SK-N-SH (cell line): Measurements from ENCODE around the gene LRP5. TPM values are rescaled to one million over a fixed set of nuclear protein-coding genes. Genes with fewer than 3 reads are reported as not detected.

ENCODE experiments used
- CTCF ChIA-PET: fragments of 300-600, 350-600 bp; formaldehyde crosslinking; extraction: SDS; loops from one replicate; lab custom pipeline; 2021; lab: Yijun Ruan, JAX
- POLR2A ChIA-PET: fragments of 350-600 bp; sonication (Branson Sonifier 250); formaldehyde crosslinking; extraction: SDS; loops from one replicate; lab custom pipeline; 2020; ENCODE audit warnings: antibody characterized with exemption, inconsistent platforms; lab: Yijun Ruan, JAX
- DNase-seq: peaks from one replicate; pipeline ENCODE4 v3.0.0; 2012
- H2AFZ ChIP-seq: fragments of 200-600 bp; sonication (generic); 2 replicates; pipeline ENCODE4 v1.8.1; 2016; ENCODE audit warnings: antibody characterized with exemption, mild to moderate bottlenecking, low read depth
- H3F3A ChIP-seq: fragments of 200-600 bp; sonication (generic); replicated peaks from 2 replicates; pipeline ENCODE3; 2016; ENCODE audit warnings: antibody characterized with exemption, mild to moderate bottlenecking; ENCODE audit not compliant: insufficient read depth
- H3K27ac ChIP-seq, 2 experiments: fragments of 200-500 bp in 1 of 2; fragments of 200-600 bp in 1 of 2; sonication (Bioruptor generic) in 1 of 2; sonication (generic), shearing (Covaris generic) in 1 of 2; 2 replicates each; pipeline versions ENCODE4 v1.5.1 to v1.6.1; 2014 to 2016; ENCODE audit warnings: low read depth in 2 of 2, inconsistent platforms in 1 of 2, low read length in 1 of 2, mild to moderate bottlenecking in 1 of 2, mixed read lengths in 1 of 2
- H3K27me3 ChIP-seq: fragments of 200-600 bp; sonication (generic), shearing (Covaris generic); 2 replicates; pipeline ENCODE4 v1.6.1; 2016; ENCODE audit warnings: mixed run types; ENCODE audit not compliant: insufficient read depth
- H3K36me3 ChIP-seq, 2 experiments: fragments of 200-500 bp in 1 of 2; fragments of 200-600 bp in 1 of 2; sonication (Bioruptor generic) in 1 of 2; sonication (generic) in 1 of 2; replicated peaks in 1 of 2; 2 replicates each; pipeline versions ENCODE3 to v1.5.1; 2014 to 2016; ENCODE audit warnings: low read length in 1 of 2, mild to moderate bottlenecking in 1 of 2; ENCODE audit not compliant: insufficient read depth in 2 of 2, control insufficient read depth in 1 of 2
- H3K4me1 ChIP-seq, 2 experiments: fragments of 200-500 bp in 1 of 2; fragments of 200-600 bp in 1 of 2; sonication (Bioruptor generic) in 1 of 2; sonication (generic), shearing (Covaris generic) in 1 of 2; 2 replicates each; pipeline versions ENCODE4 v1.5.1 to v1.6.1; 2014 to 2016; ENCODE audit warnings: low read depth in 1 of 2, low read length in 1 of 2, mixed run types in 1 of 2; ENCODE audit not compliant: insufficient read depth in 2 of 2, control insufficient read depth in 1 of 2
- H3K4me2 ChIP-seq: fragments of 200-600 bp; sonication (generic), shearing (Covaris generic); 2 replicates; pipeline ENCODE4 v1.6.1; 2017; ENCODE audit warnings: mixed run types
- H3K4me3 ChIP-seq, 2 experiments: fragments of 200-500 bp in 1 of 2; fragments of 200-600 bp in 1 of 2; sonication (Bioruptor generic) in 1 of 2; sonication (generic), shearing (Covaris generic) in 1 of 2; 2 replicates each; pipeline versions ENCODE4 v1.5.1 to v1.8.1; 2014 to 2016; ENCODE audit warnings: low read depth in 2 of 2, inconsistent platforms in 1 of 2, low read length in 1 of 2, mild to moderate bottlenecking in 1 of 2, mixed read lengths in 1 of 2, moderate library complexity in 1 of 2
- H3K79me2 ChIP-seq: fragments of 200-600 bp; sonication (generic); 2 replicates; pipeline ENCODE4 v1.8.1; 2017; ENCODE audit warnings: mild to moderate bottlenecking; ENCODE audit not compliant: insufficient read depth
- H3K9ac ChIP-seq: fragments of 200-600 bp; sonication (generic); 2 replicates; pipeline ENCODE4 v1.6.1; 2017; ENCODE audit warnings: mixed run types
- H3K9me2 ChIP-seq: fragments of 200-600 bp; sonication (generic); 2 replicates; pipeline ENCODE4 v1.6.1; 2017; ENCODE audit warnings: mixed run types
- H3K9me3 ChIP-seq: fragments of 200-600 bp; sonication (generic); 2 replicates; pipeline ENCODE4 v1.6.1; 2017; ENCODE audit warnings: mixed run types, mild to moderate bottlenecking, moderate library complexity
- H4K20me1 ChIP-seq: fragments of 200-600 bp; sonication (generic); 2 replicates; pipeline ENCODE4 v1.6.1; 2017; ENCODE audit warnings: mild to moderate bottlenecking, mixed run types; ENCODE audit not compliant: insufficient read depth
- EP300 ChIP-seq, 2 experiments: IDR thresholded peaks; 2 replicates each; pipeline versions ENCODE4 v1.4.0 to v1.6.1; 2012; ENCODE audit warnings: borderline replicate concordance in 1 of 2, low read depth in 1 of 2, low read length in 1 of 2
- EZH2phosphoT487 ChIP-seq: fragments of 200-600 bp; sonication (generic); IDR thresholded peaks from 2 replicates; pipeline ENCODE4 v1.6.1; 2017; ENCODE audit warnings: low read depth, mixed run types, mild to moderate bottlenecking, antibody characterized with exemption, moderate library complexity, borderline replicate concordance
- GABPA ChIP-seq: IDR thresholded peaks from 2 replicates; pipeline ENCODE4 v1.4.0; 2012; ENCODE audit warnings: low read depth, mild to moderate bottlenecking
- MEF2A ChIP-seq: IDR thresholded peaks from 2 replicates; pipeline ENCODE4 v1.4.0; 2012; ENCODE audit warnings: low read depth, borderline replicate concordance
- POLR2AphosphoS5 ChIP-seq: IDR thresholded peaks from 2 replicates; pipeline ENCODE4 v1.6.1; 2012; ENCODE audit warnings: low read depth, low read length
- RXRA ChIP-seq: IDR thresholded peaks from 2 replicates; pipeline ENCODE4 v1.4.0; 2012; ENCODE audit warnings: low read depth, mild to moderate bottlenecking, borderline replicate concordance
- YY1 ChIP-seq: IDR thresholded peaks from 2 replicates; pipeline ENCODE4 v1.4.0; 2012; ENCODE audit warnings: low read depth, mild to moderate bottlenecking
- WGBS: methylation state at CpG from one replicate; pipeline ENCODE4 v1.1.6; 2017; ENCODE audit warnings: low lambda C conversion rate; 5-methylcytosine and 5-hydroxymethylcytosine counted together
- polyA plus RNA-seq, 3 experiments: library from polyadenylated mRNA; depleted of rRNA; stranded (reverse); fragments of >200 nt; gene quantifications; 2 replicates each; pipeline ENCODE4 v1.2.3, GENCODE V29; 2012
- TF ChIP-seq, protein P1 (sequence below): fragments of 150-350 bp; IDR thresholded peaks from 2 replicates; pipeline ENCODE4 v1.6.1; 2017; ENCODE audit warnings: antibody characterized with exemption, low read length, low read depth, borderline replicate concordance
- TF ChIP-seq, protein P2 (sequence below): IDR thresholded peaks from 2 replicates; pipeline ENCODE4; 2012

Gene LRP5
- polyA plus RNA-seq, 1 of the 3 experiments (the other 2 are of a cell fraction) = 15.0 TPM

DNA sequence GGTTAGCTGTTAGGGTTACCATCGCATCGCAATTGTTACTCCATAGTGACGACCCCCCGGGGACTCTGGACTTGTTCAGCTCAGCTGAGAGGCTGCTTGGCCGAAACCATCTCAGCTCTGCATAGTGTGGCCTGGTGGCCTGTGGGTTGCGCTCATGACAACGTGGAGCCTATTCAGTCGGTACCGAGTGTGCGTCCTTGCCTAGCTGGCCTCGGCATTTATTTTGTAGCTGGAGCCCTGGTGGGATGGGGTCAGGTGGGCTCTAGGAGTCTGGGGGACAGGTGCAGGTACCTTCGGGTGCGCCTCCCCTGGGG, 13.5 kb downstream of the LRP5 start:
- Histone ChIP-seq H2AFZ (no peak overlapping the region), H3K4me3 (no peak overlapping the region), H3K79me2 (peaks cover 62% of the 10 kb centered on the region), H3F3A (no peaks in the 10 kb centered on the region), H3K27ac (peak overlapping the region in 1 of 2 experiments; percentile 16; a peak in 1 of 4 replicates), H3K4me2 (no peak overlapping the region), H4K20me1 (0 out of 2 replicates have a peak, but pooled peaks cover 12% of the 10 kb centered on the region), H3K9ac (no peak overlapping the region), H3K36me3 (no peaks in the 10 kb centered on the region), H3K4me1 (peaks cover 10 to 75% of the 10 kb centered on the region in 2 experiments; a peak in 3 of 4 replicates), H3K27me3 (no peaks in the 10 kb centered on the region), H3K9me3 (no peaks in the 10 kb centered on the region), H3K9me2 (no peaks in the 10 kb centered on the region)
- peak; percentile 3 for DNase-seq
- ChIA-PET POLR2A (no interaction called here), CTCF (interaction anchor here (1.0 to 1.3 kb wide), 2 partner anchors 27 to 58 kb away, joined by 3 to 4 read pairs; no protein-coding TSS in a partner anchor)
- TF ChIP-seq EP300 (IDR thresholded peaks at IDR 0.05; ENCODE audit: borderline replicate concordance in 1 of 2, low read depth in 1 of 2, low read length in 1 of 2) = no peak
- no peak for TF ChIP-seq EZH2phosphoT487
- TF ChIP-seq GABPA = no peak
- WGBS = 95% methylated on average over 11 of the region's 13 CpGs

DNA sequence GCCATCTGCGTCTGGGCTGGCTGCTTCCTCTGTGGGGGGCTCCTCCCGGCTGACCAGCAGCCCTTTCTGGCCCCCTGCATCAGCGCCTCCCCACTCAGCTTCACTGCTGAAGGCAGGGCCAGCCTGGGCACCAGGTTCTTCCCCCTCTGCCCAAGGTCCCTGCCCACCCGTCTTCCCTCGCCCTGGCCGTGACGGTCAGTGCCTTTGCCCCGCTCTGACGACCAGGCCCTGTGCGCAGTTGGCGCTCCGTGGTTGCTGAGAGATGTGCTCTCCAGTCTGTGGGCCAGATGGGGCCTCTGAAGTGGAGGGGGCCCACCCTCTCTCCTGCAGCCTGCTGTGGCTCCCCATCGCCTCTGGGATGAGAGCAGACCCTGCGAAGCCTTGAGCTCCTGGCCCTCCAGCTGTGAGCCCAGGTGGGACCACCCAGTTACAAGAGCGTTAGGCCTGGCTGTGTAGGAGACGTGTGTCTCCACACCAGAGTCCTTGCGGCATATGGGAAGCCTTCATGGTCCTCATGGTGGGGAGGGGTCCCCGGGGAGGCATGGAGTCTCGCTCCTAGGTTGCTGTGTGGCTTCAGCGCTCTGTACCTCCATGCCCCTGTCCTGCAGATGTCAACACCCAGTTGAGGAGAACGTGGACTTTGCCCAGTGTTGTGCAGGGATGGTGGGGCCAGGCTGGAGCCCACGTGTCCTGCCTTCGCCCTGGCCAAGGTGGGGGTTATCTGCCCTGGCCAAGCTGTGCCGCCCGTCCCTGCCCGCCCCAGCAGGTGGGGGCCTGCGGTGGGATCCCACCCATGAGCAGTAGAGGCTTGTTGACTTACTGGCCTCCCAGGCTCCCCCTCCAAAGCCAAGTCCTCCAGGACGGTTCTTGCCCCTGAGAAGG, 14.2 kb downstream of the LRP5 start:
- peak overlapping the region in 1 of 2 experiments; percentile 90; a peak in 2 of 4 replicates for H3K27ac ChIP-seq
- 0 out of 2 replicates have a peak, but pooled peaks cover 7% of the 10 kb centered on the region for H4K20me1 ChIP-seq
- no peak overlapping the region for H3K4me2 ChIP-seq
- ChIA-PET CTCF (interaction anchor here (1.0 to 2.1 kb wide), 2 partner anchors 57 to 120 kb away, joined by 3 to 8 read pairs; no protein-coding TSS in a partner anchor), POLR2A (no interaction called here)
- H3K4me1 ChIP-seq = peaks cover 10 to 80% of the 10 kb centered on the region in 2 experiments; a peak in 3 of 4 replicates
- no peaks in the 10 kb centered on the region for H3K36me3 ChIP-seq
- H3K9me3 ChIP-seq = no peaks in the 10 kb centered on the region
- H3F3A ChIP-seq = no peaks in the 10 kb centered on the region
- 96% methylated on average over 9 of the region's 28 CpGs for WGBS
- H3K9me2 ChIP-seq = no peaks in the 10 kb centered on the region
- no peak overlapping the region for H2AFZ ChIP-seq
- TF ChIP-seq, protein P1, sequence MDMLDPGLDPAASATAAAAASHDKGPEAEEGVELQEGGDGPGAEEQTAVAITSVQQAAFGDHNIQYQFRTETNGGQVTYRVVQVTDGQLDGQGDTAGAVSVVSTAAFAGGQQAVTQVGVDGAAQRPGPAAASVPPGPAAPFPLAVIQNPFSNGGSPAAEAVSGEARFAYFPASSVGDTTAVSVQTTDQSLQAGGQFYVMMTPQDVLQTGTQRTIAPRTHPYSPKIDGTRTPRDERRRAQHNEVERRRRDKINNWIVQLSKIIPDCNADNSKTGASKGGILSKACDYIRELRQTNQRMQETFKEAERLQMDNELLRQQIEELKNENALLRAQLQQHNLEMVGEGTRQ = no peak
- TF ChIP-seq POLR2AphosphoS5 (no peak), YY1 (no peak), MEF2A (no peak), RXRA (no peak)
- TF ChIP-seq, protein P2, sequence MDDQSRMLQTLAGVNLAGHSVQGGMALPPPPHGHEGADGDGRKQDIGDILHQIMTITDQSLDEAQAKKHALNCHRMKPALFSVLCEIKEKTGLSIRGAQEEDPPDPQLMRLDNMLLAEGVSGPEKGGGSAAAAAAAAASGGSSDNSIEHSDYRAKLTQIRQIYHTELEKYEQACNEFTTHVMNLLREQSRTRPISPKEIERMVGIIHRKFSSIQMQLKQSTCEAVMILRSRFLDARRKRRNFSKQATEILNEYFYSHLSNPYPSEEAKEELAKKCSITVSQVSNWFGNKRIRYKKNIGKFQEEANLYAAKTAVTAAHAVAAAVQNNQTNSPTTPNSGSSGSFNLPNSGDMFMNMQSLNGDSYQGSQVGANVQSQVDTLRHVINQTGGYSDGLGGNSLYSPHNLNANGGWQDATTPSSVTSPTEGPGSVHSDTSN = no peak
- H3K9ac ChIP-seq = no peak overlapping the region
- peaks cover 58% of the 10 kb centered on the region for H3K79me2 ChIP-seq
- H3K27me3 ChIP-seq = no peaks in the 10 kb centered on the region
- DNase-seq = peak; percentile 15
- H3K4me3 ChIP-seq = no peak overlapping the region
